HepG2 (cell line): ENCODE data around the gene NCBP1. TPM values are rescaled to one million over a fixed set of nuclear protein-coding genes. Genes with fewer than 3 reads are reported as not detected.
A peak's percentile ranks its signal among the peaks of the same experiment; 100 is the strongest.

Source experiments
- KAT2B ChIP-seq: fragments of 150-350 bp; IDR thresholded peaks from 2 replicates; pipeline ENCODE4 v1.6.1; 2014; ENCODE audit warnings: low read depth, low read length, borderline replicate concordance
- NR2F6 ChIP-seq, 2 experiments: IDR thresholded peaks; 2 replicates each; pipeline ENCODE4 v1.6.1; 2016; ENCODE audit warnings: antibody characterized with exemption in 1 of 2, mild to moderate bottlenecking in 1 of 2
- RCOR2 ChIP-seq: IDR thresholded peaks from 2 replicates; pipeline ENCODE4 v1.6.1; 2016; ENCODE audit warnings: missing biosample characterization, missing genetic modification reagents
- REL ChIP-seq: sonication (generic); formaldehyde crosslinking; conservative IDR thresholded peaks from 2 replicates; pipeline ENCODE4 v1.8.0; 2022; ENCODE audit warnings: mild to moderate bottlenecking, missing genetic modification reagents, moderate library complexity
- SAP130 ChIP-seq: IDR thresholded peaks from 2 replicates; pipeline ENCODE4 v1.6.1; 2016; ENCODE audit warnings: low read depth
- SNAPC2 ChIP-seq: sonication (generic); formaldehyde crosslinking; IDR thresholded peaks from 2 replicates; pipeline ENCODE4 v1.8.1; 2022; ENCODE audit warnings: mild to moderate bottlenecking, missing genetic modification reagents
- SP140L ChIP-seq: sonication (generic); formaldehyde crosslinking; IDR thresholded peaks from 2 replicates; pipeline ENCODE4 v1.4.0; 2020; ENCODE audit warnings: missing genetic modification reagents, borderline replicate concordance
- ZNF503 ChIP-seq: sonication (generic); formaldehyde crosslinking; IDR thresholded peaks from 2 replicates; pipeline ENCODE4 v1.4.0; 2020; ENCODE audit warnings: missing genetic modification reagents
- ZNF512 ChIP-seq: sonication (generic); formaldehyde crosslinking; IDR thresholded peaks from 2 replicates; pipeline ENCODE4 v1.4.0; 2020; ENCODE audit warnings: mild to moderate bottlenecking, missing genetic modification reagents
- ZNF598 ChIP-seq: sonication (generic); formaldehyde crosslinking; IDR thresholded peaks from 2 replicates; pipeline ENCODE4 v1.5.1; 2020; ENCODE audit warnings: mild to moderate bottlenecking, missing genetic modification reagents, borderline replicate concordance
- ZNF773 ChIP-seq: sonication (generic); formaldehyde crosslinking; IDR thresholded peaks from 2 replicates; pipeline ENCODE4 v1.4.0; 2020; ENCODE audit warnings: missing genetic modification reagents, borderline replicate concordance
- ZNF790 ChIP-seq: sonication (generic); formaldehyde crosslinking; IDR thresholded peaks from 2 replicates; pipeline ENCODE4 v1.8.0; 2022; ENCODE audit warnings: missing genetic modification reagents, mild to moderate bottlenecking, borderline replicate concordance
- polyA plus RNA-seq, 8 experiments: library from polyadenylated mRNA; depleted of rRNA in 3 of 8; stranded (reverse) in 7 of 8; unstranded in 1 of 8; fragments of >200 nt; fragmentation: Illumina TruSeq in 4 of 8; extraction: Trizol in 4 of 8; gene quantifications; 2 replicates each; pipeline versions ENCODE4 v1.2.1 to v1.2.3, GENCODE V29; 2011 to 2016; ENCODE audit warnings: low read depth in 4 of 8, missing spikeins in 1 of 8, mixed read lengths in 1 of 8; ENCODE audit not compliant: insufficient read depth in 1 of 8
- total RNA-seq, 5 experiments: library from RNA; depleted of rRNA; stranded (reverse); fragments of >200 nt; fragmentation: Illumina TruSeq; extraction: Trizol; gene quantifications; 2 replicates each; pipeline ENCODE4 v1.2.3, GENCODE V29; 2016; ENCODE audit warnings: low read depth in 1 of 5
- TF ChIP-seq, protein P1 (sequence below): sonication (generic); formaldehyde crosslinking; IDR thresholded peaks from 2 replicates; pipeline ENCODE4 v1.9.0; 2021; ENCODE audit warnings: mild to moderate bottlenecking, missing genetic modification reagents
- TF ChIP-seq, protein P2 (sequence below): sonication (generic); formaldehyde crosslinking; IDR thresholded peaks from 2 replicates; pipeline ENCODE4 v1.4.0; 2020; ENCODE audit warnings: missing genetic modification reagents, borderline replicate concordance

Gene NCBP1
- total and polyA plus RNA-seq, 2 of the 13 experiments (the other 11 are each of a cell fraction or from before 2014, with no cell fraction given), result 13.3 to 40.2 TPM

GRCh38 chr9:97632985-97633858, at the start of gene NCBP1, which contains the start of gene TSTD2 (continued):
- TF ChIP-seq SP140L (no peak), ZNF773 (0 out of 2 replicates have a peak, but pooled peaks have one; percentile 34), NR2F6 (IDR thresholded peaks at IDR 0.05) (no peak), NR2F6 (CRISPR knock-in tag; IDR thresholded peaks at IDR 0.05) (no peak), REL (CRISPR knock-in tag) (no peak), KAT2B (no peak), ZNF790 (no peak), ZNF512 (CRISPR knock-in tag) (no peak), RCOR2 (no peak), SNAPC2 (CRISPR knock-in tag) (peak; percentile 80), ZNF503 (peak; percentile 34), SAP130 (CRISPR knock-in tag) (peak; percentile 80), ZNF598 (CRISPR knock-in tag) (peak; percentile 61; the same call in 1 of the 2 replicates)
- TF ChIP-seq, protein P1, sequence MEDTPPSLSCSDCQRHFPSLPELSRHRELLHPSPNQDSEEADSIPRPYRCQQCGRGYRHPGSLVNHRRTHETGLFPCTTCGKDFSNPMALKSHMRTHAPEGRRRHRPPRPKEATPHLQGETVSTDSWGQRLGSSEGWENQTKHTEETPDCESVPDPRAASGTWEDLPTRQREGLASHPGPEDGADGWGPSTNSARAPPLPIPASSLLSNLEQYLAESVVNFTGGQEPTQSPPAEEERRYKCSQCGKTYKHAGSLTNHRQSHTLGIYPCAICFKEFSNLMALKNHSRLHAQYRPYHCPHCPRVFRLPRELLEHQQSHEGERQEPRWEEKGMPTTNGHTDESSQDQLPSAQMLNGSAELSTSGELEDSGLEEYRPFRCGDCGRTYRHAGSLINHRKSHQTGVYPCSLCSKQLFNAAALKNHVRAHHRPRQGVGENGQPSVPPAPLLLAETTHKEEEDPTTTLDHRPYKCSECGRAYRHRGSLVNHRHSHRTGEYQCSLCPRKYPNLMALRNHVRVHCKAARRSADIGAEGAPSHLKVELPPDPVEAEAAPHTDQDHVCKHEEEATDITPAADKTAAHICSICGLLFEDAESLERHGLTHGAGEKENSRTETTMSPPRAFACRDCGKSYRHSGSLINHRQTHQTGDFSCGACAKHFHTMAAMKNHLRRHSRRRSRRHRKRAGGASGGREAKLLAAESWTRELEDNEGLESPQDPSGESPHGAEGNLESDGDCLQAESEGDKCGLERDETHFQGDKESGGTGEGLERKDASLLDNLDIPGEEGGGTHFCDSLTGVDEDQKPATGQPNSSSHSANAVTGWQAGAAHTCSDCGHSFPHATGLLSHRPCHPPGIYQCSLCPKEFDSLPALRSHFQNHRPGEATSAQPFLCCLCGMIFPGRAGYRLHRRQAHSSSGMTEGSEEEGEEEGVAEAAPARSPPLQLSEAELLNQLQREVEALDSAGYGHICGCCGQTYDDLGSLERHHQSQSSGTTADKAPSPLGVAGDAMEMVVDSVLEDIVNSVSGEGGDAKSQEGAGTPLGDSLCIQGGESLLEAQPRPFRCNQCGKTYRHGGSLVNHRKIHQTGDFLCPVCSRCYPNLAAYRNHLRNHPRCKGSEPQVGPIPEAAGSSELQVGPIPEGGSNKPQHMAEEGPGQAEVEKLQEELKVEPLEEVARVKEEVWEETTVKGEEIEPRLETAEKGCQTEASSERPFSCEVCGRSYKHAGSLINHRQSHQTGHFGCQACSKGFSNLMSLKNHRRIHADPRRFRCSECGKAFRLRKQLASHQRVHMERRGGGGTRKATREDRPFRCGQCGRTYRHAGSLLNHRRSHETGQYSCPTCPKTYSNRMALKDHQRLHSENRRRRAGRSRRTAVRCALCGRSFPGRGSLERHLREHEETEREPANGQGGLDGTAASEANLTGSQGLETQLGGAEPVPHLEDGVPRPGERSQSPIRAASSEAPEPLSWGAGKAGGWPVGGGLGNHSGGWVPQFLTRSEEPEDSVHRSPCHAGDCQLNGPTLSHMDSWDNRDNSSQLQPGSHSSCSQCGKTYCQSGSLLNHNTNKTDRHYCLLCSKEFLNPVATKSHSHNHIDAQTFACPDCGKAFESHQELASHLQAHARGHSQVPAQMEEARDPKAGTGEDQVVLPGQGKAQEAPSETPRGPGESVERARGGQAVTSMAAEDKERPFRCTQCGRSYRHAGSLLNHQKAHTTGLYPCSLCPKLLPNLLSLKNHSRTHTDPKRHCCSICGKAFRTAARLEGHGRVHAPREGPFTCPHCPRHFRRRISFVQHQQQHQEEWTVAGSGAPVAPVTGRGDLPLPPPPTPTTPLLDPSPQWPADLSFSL (CRISPR knock-in tag), result no peak
- TF ChIP-seq, protein P2, sequence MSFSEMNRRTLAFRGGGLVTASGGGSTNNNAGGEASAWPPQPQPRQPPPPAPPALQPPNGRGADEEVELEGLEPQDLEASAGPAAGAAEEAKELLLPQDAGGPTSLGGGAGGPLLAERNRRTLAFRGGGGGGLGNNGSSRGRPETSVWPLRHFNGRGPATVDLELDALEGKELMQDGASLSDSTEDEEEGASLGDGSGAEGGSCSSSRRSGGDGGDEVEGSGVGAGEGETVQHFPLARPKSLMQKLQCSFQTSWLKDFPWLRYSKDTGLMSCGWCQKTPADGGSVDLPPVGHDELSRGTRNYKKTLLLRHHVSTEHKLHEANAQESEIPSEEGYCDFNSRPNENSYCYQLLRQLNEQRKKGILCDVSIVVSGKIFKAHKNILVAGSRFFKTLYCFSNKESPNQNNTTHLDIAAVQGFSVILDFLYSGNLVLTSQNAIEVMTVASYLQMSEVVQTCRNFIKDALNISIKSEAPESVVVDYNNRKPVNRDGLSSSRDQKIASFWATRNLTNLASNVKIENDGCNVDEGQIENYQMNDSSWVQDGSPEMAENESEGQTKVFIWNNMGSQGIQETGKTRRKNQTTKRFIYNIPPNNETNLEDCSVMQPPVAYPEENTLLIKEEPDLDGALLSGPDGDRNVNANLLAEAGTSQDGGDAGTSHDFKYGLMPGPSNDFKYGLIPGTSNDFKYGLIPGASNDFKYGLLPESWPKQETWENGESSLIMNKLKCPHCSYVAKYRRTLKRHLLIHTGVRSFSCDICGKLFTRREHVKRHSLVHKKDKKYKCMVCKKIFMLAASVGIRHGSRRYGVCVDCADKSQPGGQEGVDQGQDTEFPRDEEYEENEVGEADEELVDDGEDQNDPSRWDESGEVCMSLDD (CRISPR knock-in tag), result no peak
